Kidney (tissue), 14 donors: Measurements from ENCODE around the gene PPIG. TPM values are rescaled to one million over a fixed set of nuclear protein-coding genes. Genes with fewer than 3 reads are reported as not detected.
"Not testable (repeated sequence)": the region's sequence is repeated elsewhere in the genome, so short reads cannot be mapped to it uniquely, and the experiment has no call there.

Experiments
- DNase-seq, 5 donors: peaks; one replicate each; pipeline ENCODE4 v3.0.0-alpha.2; 2013 to 2020
- FAIRE-seq: peaks from 2 replicates; lab custom pipeline; 2012; peaks lifted over from hg19 to GRCh38; lab: Jason Lieb, UNC
- H3K27ac ChIP-seq, 2 donors: one replicate each; pipeline ENCODE4 v1.7.0; 2013; ENCODE audit warnings: low read depth in 2 of 2, low read length in 2 of 2, inconsistent platforms in 1 of 2
- H3K27me3 ChIP-seq: one replicate; pipeline ENCODE4 v1.7.1; 2013; ENCODE audit warnings: low read length, inconsistent platforms; ENCODE audit not compliant: control insufficient read depth, insufficient read depth
- H3K36me3 ChIP-seq, 3 donors: one replicate each; pipeline versions ENCODE4 v1.7.0 to v1.7.1; 2013; ENCODE audit warnings: low read length in 3 of 3, control low read depth in 1 of 3, inconsistent platforms in 1 of 3; ENCODE audit not compliant: insufficient read depth in 3 of 3, control insufficient read depth in 2 of 3
- H3K4me1 ChIP-seq, 3 donors: one replicate each; pipeline versions ENCODE4 v1.7.0 to v1.7.1; 2013; ENCODE audit warnings: low read length in 3 of 3, inconsistent platforms in 1 of 3, low read depth in 1 of 3; ENCODE audit not compliant: control insufficient read depth in 2 of 3, insufficient read depth in 2 of 3
- H3K4me3 ChIP-seq, 3 donors: one replicate each; pipeline versions ENCODE4 v1.7.0 to v1.8.1; 2013; ENCODE audit warnings: low read length in 3 of 3, control low read depth in 1 of 3, inconsistent platforms in 1 of 3
- H3K9ac ChIP-seq, 3 donors: one replicate each; pipeline versions ENCODE4 v1.7.0 to v1.7.1; 2013; ENCODE audit warnings: low read length in 3 of 3, control low read depth in 1 of 3, inconsistent platforms in 1 of 3
- H3K9me3 ChIP-seq, 3 donors: one replicate each; pipeline versions ENCODE4 v1.7.0 to v1.7.1; 2013; ENCODE audit warnings: low read length in 3 of 3, control low read depth in 1 of 3, inconsistent platforms in 1 of 3; ENCODE audit not compliant: control insufficient read depth in 2 of 3, insufficient read depth in 1 of 3
- CTCF ChIP-seq: IDR thresholded peaks from 3 replicates; pipeline ENCODE4 v1.5.1; 2012; ENCODE audit warnings: mild to moderate bottlenecking, moderate library complexity, borderline replicate concordance; ENCODE audit not compliant: insufficient read depth; ENCODE audit errors: extremely low read depth
- intact Hi-C: fragments of 100-400 bp; cut with DNase I; formaldehyde crosslinking; loops from one replicate; pipeline ENCODE4 v1.11.1; 2022
- polyA plus RNA-seq: library from polyadenylated mRNA; stranded (reverse); fragments of 350-450 nt; fragmentation: Illumina TruSeq; extraction: RNeasy Lipid Tissue Mini Kit (QIAGEN cat#74804); gene quantifications from one replicate; pipeline ENCODE4 v1.2.3, GENCODE V29; 2014; ENCODE audit warnings: low read depth, low replicate concordance; ENCODE audit not compliant: insufficient read depth
- total RNA-seq: library from RNA; stranded (reverse); fragmentation: NEBNext Ultra II Directional; extraction: Animal tissue kit (Norgen Biotek cat#: 25700); gene quantifications from one replicate; pipeline ENCODE4 v1.2.1, GENCODE V29; 2021
- donor health status: control.
- donor health status: control.
- donor health status: control.
- donor health status: control.
- donor health status: control.
- donor health status: DM: yes; HTN: yes; CAD: no.
- donor health status: Normal renal cell carcinoma (clear cell type).

The PPIG gene
- total and polyA plus RNA-seq, 2 donors from 2014 or later, result 22.8 to 52.7 TPM

- no peak overlapping the region for H3K9ac ChIP-seq
- TF ChIP-seq CTCF, result no peak
- no peaks in the 10 kb centered on the region for H3K4me1 ChIP-seq
- no peak for FAIRE-seq
- H3K27me3 ChIP-seq, result no peaks in the 10 kb centered on the region
- no peak overlapping the region for H3K4me3 ChIP-seq
- no peaks in the 10 kb centered on the region for H3K9me3 ChIP-seq
- no peak overlapping the region for H3K27ac ChIP-seq
- no peak for DNase-seq
- H3K36me3 ChIP-seq, result peaks cover 0 to 5% (median 3%) of the 10 kb centered on the region in 3 donors
- intact Hi-C loops, result no loop called here
Measured at GRCh38 chr2:169562519-169562918, 21.6 kb upstream of the PPIG start.

- FAIRE-seq (no peak), DNase-seq (no peak)
- H3K4me1 ChIP-seq, result no peaks in the 10 kb centered on the region
- H3K4me3 ChIP-seq, result no peak overlapping the region
- H3K27ac ChIP-seq, result no peak overlapping the region
- no peaks in the 10 kb centered on the region for H3K9me3 ChIP-seq
- no peak overlapping the region for H3K9ac ChIP-seq
- H3K36me3 ChIP-seq, result peaks cover 0 to 3% (median 3%) of the 10 kb centered on the region in 3 donors
- no peaks in the 10 kb centered on the region for H3K27me3 ChIP-seq
- intact Hi-C loops, result no loop called here
- TF ChIP-seq CTCF, result no peak
Measured at GRCh38 chr2:169565686-169566085, 18.5 kb upstream of the PPIG start.

GRCh38 chr2:169569948-169570347 is 14.2 kb upstream of the PPIG start:
- Histone ChIP-seq H3K36me3 (no peaks in the 10 kb centered on the region), H3K9me3 (no peaks in the 10 kb centered on the region), H3K9ac (no peak overlapping the region), H3K4me3 (no peak overlapping the region), H3K4me1 (peaks cover 0 to 4% (median 0%) of the 10 kb centered on the region in 3 donors), H3K27ac (no peak overlapping the region), H3K27me3 (no peaks in the 10 kb centered on the region)
- TF ChIP-seq CTCF, result no peak
- intact Hi-C loops, result no loop called here
- no peak for FAIRE-seq
- DNase-seq, result no peak

GRCh38 chr2:169570752-169571151 is 13.4 kb upstream of the PPIG start:
- H3K9ac ChIP-seq, H3K27ac ChIP-seq, H3K4me1 ChIP-seq, H3K27me3 ChIP-seq, H3K9me3 ChIP-seq, DNase-seq, FAIRE-seq, H3K36me3 ChIP-seq, H3K4me3 ChIP-seq, intact Hi-C loops: not testable (repeated sequence)
